Activated CD4-positive, alpha-beta T cell treated with anti-CD3 and anti-CD28 coated beads, Interleukin-2, amount 10 ng/mL, durations not matched to agents 7 days and 5 days (primary cell): ENCODE measurements around the gene MED12L. TPM values are rescaled to one million over a fixed set of nuclear protein-coding genes. Genes with fewer than 3 reads are reported as not detected.
A peak's percentile ranks its signal among the peaks of the same experiment; 100 is the strongest.
"Not testable (repeated sequence)": the region's sequence is repeated elsewhere in the genome, so short reads cannot be mapped to it uniquely, and the experiment has no call there.

Source experiments
- CTCF ChIA-PET: fragments of 350-600 bp; sonication (Branson Sonifier 250); formaldehyde crosslinking; loops from one replicate; lab custom pipeline; 2021; ENCODE audit warnings: antibody characterized with exemption; lab: Charles Lee
- POLR2A ChIA-PET: fragments of 350-600 bp; sonication (Branson Sonifier 250); formaldehyde crosslinking; loops from one replicate; lab custom pipeline; 2021; ENCODE audit warnings: antibody characterized with exemption; lab: Charles Lee
- DNase-seq: peaks from one replicate; pipeline ENCODE4 v3.0.0-alpha.2; 2020
- H3K27ac Mint-ChIP-seq: one replicate; pipeline ENCODE4 v1.8.0; 2021; ENCODE audit warnings: mild to moderate bottlenecking, moderate library complexity, mixed read lengths
- H3K27me3 Mint-ChIP-seq: one replicate; pipeline ENCODE4 v1.8.0; 2021; ENCODE audit warnings: mixed read lengths
- H3K36me3 Mint-ChIP-seq: one replicate; pipeline ENCODE4 v1.8.0; 2021; ENCODE audit warnings: low read depth, mixed read lengths
- H3K4me1 Mint-ChIP-seq: one replicate; pipeline ENCODE4 v1.8.0; 2021; ENCODE audit warnings: mixed read lengths
- H3K4me3 Mint-ChIP-seq: one replicate; pipeline ENCODE4 v1.8.0; 2021; ENCODE audit warnings: mild to moderate bottlenecking, moderate library complexity, mixed read lengths
- H3K9me3 Mint-ChIP-seq: one replicate; pipeline ENCODE4 v1.8.0; 2021; ENCODE audit warnings: mixed read lengths
- total RNA-seq, 2 experiments: library from RNA; stranded (reverse); gene quantifications; one replicate each; pipeline ENCODE4 v1.2.3, GENCODE V29; 2021

MED12L gene
- total RNA-seq, 2 experiments from 2014 or later: 0.35 to 0.92 TPM

GRCh38 chr3:151075869-151076562, 9.4 kb upstream of the MED12L start:
- CTCF ChIA-PET: interaction anchor here (0.6 to 1.4 kb wide), 4 partner anchors 8 to 313 kb away, joined by 3 to 5 read pairs (median 3); partner anchors contain the start of gene SIAH2

GRCh38 chr3:151076626-151077025, 8.8 kb upstream of the MED12L start:
- no peaks in the 10 kb centered on the region for H3K4me1 Mint-ChIP-seq
- H3K36me3 Mint-ChIP-seq: no peaks in the 10 kb centered on the region
- no peaks in the 10 kb centered on the region for H3K9me3 Mint-ChIP-seq
- no peak overlapping the region for H3K27ac Mint-ChIP-seq
- ChIA-PET POLR2A (no interaction called here), CTCF (interaction anchor here (1.0 to 1.4 kb wide), 4 partner anchors 11 to 69 kb away, joined by 3 read pairs; no protein-coding TSS in a partner anchor)
- no peak overlapping the region for H3K4me3 Mint-ChIP-seq
- H3K27me3 Mint-ChIP-seq: peaks cover 17% of the 10 kb centered on the region
- no peak for DNase-seq

More at GRCh38 chr3:151075869-151076562, 9.4 kb upstream of the MED12L start:
- POLR2A ChIA-PET: no interaction called here
- peaks cover 18% of the 10 kb centered on the region for H3K27me3 Mint-ChIP-seq
- H3K4me3 Mint-ChIP-seq: no peak overlapping the region
- no peak for DNase-seq
- H3K9me3 Mint-ChIP-seq: no peaks in the 10 kb centered on the region
- H3K4me1 Mint-ChIP-seq: no peaks in the 10 kb centered on the region
- H3K27ac Mint-ChIP-seq: no peak overlapping the region
- no peaks in the 10 kb centered on the region for H3K36me3 Mint-ChIP-seq

DNA sequence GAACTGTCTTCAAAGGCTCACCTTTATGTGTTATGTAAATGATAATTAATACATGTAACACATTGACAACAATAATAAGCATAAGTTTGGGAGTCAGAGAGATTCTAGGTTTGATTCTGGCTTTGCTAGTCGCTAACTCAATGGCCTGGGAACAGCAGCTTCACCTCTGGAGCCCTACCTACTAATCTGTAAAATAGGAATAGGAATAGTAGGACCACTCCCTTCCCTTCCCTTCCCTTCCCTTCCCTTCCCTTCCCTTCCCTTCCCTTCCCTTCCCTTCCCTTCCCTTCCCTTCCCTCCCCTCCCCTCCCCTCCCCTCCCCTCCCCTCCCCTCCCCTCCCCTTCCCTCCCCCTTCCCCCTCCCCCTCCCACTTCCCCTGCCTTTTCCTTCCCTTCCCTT, 4.4 kb upstream of the MED12L start:
- H3K9me3 Mint-ChIP-seq, POLR2A ChIA-PET, H3K4me3 Mint-ChIP-seq, H3K36me3 Mint-ChIP-seq, DNase-seq, H3K4me1 Mint-ChIP-seq, H3K27ac Mint-ChIP-seq: not testable (repeated sequence)
- CTCF ChIA-PET: interaction anchor here (0.5 to 0.7 kb wide), 2 partner anchors 16 to 444 kb away, joined by 3 to 4 read pairs; no protein-coding TSS in a partner anchor
- H3K27me3 Mint-ChIP-seq: peaks cover 41% of the 10 kb centered on the region

- no peak overlapping the region for H3K27ac Mint-ChIP-seq
- H3K9me3 Mint-ChIP-seq: no peaks in the 10 kb centered on the region
- H3K4me1 Mint-ChIP-seq: peaks cover 10% of the 10 kb centered on the region
- peaks cover 55% of the 10 kb centered on the region for H3K27me3 Mint-ChIP-seq
- ChIA-PET CTCF (interaction anchor here (1.1 to 1.4 kb wide), 2 partner anchors 25 to 50 kb away, joined by 3 read pairs; no protein-coding TSS in a partner anchor), POLR2A (no interaction called here)
- DNase-seq: no peak
- no peaks in the 10 kb centered on the region for H3K36me3 Mint-ChIP-seq
- H3K4me3 Mint-ChIP-seq: no peak overlapping the region
Observed at GRCh38 chr3:151082880-151083838, 2.3 kb upstream of the MED12L start.

DNA sequence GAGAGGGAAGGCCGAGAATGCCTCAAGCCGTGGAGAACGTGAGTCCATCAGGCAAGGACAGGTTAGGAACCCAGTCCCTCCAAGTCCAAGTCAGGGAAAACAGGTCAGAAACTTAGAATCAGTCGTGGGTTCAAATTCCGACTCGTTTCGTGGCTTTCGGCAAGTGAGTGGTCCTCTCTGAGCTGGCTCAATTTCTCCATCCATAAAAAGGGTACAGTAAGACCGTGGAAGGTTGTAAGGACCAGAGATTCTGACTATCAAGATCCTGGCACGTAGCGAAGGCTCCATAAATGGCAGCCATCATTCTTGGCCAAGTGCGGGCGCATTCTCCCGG, 604 bp upstream of the MED12L start:
- Mint-ChIP-seq H3K4me3 (peak overlapping the region; percentile 67), H3K27ac (no peak overlapping the region), H3K9me3 (no peaks in the 10 kb centered on the region), H3K36me3 (no peaks in the 10 kb centered on the region), H3K27me3 (peaks cover 56% of the 10 kb centered on the region), H3K4me1 (peaks cover 10% of the 10 kb centered on the region)
- CTCF ChIA-PET: interaction anchor here (0.6 to 1.2 kb wide), 3 partner anchors 9 to 51 kb away, joined by 3 read pairs; no protein-coding TSS in a partner anchor
- no peak for DNase-seq
- POLR2A ChIA-PET: no interaction called here

DNA sequence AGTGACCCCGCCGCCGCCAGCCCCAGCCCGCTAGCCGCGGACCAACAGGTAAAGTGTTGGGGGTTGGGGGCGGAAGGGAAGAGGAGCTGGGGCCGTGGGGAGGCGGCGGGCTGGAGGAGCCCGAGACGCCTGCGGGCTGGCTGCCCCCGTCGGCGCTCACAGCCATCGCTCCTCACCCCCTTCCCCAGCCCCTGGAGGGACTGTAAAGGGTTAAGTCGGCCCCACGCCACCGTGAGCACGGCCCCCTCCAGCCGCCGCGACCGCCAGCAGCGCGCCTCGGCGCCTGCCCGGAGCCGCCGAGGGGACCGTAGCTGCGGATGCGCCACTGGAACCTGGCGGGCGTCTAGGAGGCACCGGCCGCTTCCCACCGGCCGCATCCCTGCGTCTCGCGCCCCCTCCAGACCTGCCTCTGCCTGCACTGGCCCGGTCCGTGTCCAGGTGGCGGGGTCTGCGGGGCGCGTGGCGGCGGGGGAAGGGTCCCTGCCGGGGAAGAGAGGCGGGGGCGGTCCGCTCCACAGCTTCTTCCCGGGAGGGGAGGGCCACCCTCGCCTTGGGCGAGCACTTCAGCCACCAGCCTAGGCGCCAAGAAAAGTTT, 522 bp downstream of the MED12L start:
- ChIA-PET CTCF (interaction anchor here (0.6 to 2.0 kb wide), 12 partner anchors 11 to 1964 kb away, joined by 3 to 9 read pairs (median 4); partner anchors contain the start of genes ERICH6 and P2RY14), POLR2A (interaction anchor here (0.6 kb wide), 1 partner anchor 191 kb away, joined by 3 read pairs; no protein-coding TSS in a partner anchor)
- Mint-ChIP-seq H3K4me3 (peak overlapping the region; percentile 80), H3K4me1 (peaks cover 10% of the 10 kb centered on the region), H3K36me3 (no peaks in the 10 kb centered on the region), H3K9me3 (no peaks in the 10 kb centered on the region), H3K27ac (no peak overlapping the region), H3K27me3 (peaks cover 54% of the 10 kb centered on the region)
- no peak for DNase-seq

DNA sequence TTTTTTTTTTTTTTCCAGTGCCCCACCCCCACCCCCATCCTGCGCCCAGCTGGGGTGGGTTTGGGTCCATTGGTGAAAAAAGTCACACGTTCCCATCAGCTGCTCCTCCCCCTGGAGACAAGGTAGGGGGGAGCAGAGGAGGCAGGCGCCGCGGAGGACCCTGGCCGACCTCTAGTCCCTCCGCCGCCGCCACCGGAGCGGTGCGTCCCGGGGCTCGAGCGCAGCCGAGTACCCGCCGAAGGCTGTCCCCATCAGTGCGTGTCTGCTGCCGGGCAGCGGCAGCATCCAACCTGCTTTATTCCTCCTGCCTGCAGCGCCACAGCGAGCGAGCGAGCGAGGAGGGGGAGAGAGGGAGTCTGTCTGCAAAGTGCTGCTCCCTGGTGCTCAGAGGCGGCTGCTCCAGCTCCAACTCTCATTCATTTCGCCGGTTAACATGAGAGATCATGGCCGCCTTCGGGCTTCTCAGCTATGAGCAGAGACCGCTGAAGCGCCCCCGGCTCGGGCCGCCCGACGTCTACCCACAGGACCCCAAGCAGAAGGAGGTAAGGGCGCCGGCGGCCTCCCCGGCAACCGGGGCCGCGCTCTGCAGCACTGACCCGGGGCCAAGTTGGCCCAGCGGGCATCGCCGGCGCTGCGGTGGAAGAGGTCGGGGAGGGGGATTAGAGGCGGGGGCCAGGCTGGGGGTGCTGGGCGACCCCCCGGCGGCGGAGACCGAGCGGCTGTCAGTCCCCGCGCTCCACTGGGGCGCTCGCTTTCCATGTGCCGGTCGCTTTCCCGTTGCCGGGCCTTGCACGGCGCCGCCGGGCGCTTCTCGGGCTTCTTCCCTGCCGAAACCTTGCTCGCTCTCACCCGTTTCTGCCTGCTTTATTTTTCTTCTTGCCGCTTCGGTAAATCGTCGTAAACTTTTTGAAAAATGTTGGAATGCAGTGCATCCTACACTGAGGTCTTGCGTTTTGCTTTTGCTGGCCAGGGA, 1.3 kb downstream of the MED12L start:
- ChIA-PET POLR2A (interaction anchor here (0.6 kb wide), 1 partner anchor 192 kb away, joined by 3 read pairs; no protein-coding TSS in a partner anchor), CTCF (interaction anchor here (0.6 to 2.0 kb wide), 13 partner anchors 10 to 1963 kb away, joined by 3 to 9 read pairs (median 4); partner anchors contain the start of genes ERICH6 and P2RY14)

DNA sequence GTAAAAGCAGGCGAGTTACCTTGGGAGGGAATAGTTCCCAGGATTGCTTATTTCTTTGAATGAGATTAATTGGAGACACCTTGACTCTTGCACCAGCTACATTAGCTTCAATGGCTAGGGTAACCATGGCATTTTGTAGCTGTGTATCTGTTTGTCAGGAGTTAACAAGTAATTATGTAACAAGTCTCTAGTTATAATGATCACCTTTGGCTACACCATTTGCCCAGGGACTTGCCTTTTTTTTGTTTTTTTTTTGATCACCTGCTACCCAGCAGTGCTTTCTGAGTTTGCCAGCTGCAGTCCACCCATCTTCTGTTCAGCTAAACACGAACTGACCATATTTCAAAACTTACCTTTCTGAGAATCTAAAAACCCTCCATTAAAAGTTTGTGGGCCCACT, 2.2 kb downstream of the MED12L start:
- ChIA-PET CTCF (interaction anchor here (0.6 to 1.3 kb wide), 2 partner anchors 10 to 585 kb away, joined by 3 read pairs; no protein-coding TSS in a partner anchor), POLR2A (interaction anchor here (0.6 kb wide), 1 partner anchor 176 kb away, joined by 5 read pairs; no protein-coding TSS in a partner anchor)
- Mint-ChIP-seq H3K4me3 (peak overlapping the region; percentile 66), H3K4me1 (peaks cover 10% of the 10 kb centered on the region), H3K9me3 (no peaks in the 10 kb centered on the region), H3K36me3 (no peaks in the 10 kb centered on the region), H3K27me3 (peaks cover 50% of the 10 kb centered on the region), H3K27ac (no peak overlapping the region)
- no peak for DNase-seq

More for the DNA sequence above, 1.3 kb downstream of the MED12L start:
- Mint-ChIP-seq H3K27me3 (peaks cover 54% of the 10 kb centered on the region), H3K36me3 (no peaks in the 10 kb centered on the region), H3K9me3 (no peaks in the 10 kb centered on the region), H3K4me3 (peak overlapping the region; percentile 80), H3K27ac (peak overlapping the region; percentile 41), H3K4me1 (peaks cover 10% of the 10 kb centered on the region)
- peak; percentile 79 for DNase-seq

DNA sequence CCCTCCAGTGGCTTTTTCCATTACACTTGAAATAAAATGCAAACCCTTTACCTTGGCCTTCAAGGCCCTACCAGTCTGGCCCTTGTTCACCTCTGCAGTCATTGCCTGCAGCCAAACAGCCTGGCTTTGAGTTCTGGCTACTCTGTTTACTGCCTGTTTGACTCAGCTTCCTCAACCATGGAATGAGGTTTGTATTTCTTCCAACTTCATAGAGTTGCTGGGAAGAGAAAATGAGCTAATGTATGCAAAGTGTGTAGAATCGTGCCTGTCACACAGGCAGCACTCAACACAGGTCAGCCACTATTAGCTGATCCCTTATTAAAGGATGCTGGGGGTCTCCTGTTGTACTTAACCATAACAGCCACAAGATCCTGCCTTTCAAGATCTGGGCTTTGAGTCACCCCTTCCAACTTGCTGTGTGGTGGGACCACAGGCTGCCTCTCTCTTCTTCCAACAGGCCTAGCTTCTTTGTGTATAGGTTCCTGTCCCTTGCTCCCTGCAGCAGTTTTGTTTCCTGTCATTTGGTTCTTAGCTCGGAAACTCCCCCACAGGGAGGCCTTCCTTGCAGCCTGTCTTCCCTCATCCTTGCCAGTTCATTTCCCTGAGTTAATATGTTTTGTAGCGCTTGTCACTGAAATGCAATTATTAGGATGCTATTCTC, 6.4 kb downstream of the MED12L start:
- DNase-seq: no peak
- ChIA-PET CTCF (interaction anchor here (1.1 to 1.2 kb wide), 2 partner anchors 10 to 148 kb away, joined by 3 read pairs; no protein-coding TSS in a partner anchor), POLR2A (no interaction called here)
- H3K4me3 Mint-ChIP-seq: no peak overlapping the region
- no peak overlapping the region for H3K27ac Mint-ChIP-seq
- H3K9me3 Mint-ChIP-seq: no peaks in the 10 kb centered on the region
- H3K36me3 Mint-ChIP-seq: no peaks in the 10 kb centered on the region
- H3K4me1 Mint-ChIP-seq: peaks cover 3% of the 10 kb centered on the region
- H3K27me3 Mint-ChIP-seq: peaks cover 37% of the 10 kb centered on the region

- POLR2A ChIA-PET: no interaction called here
- CTCF ChIA-PET: no interaction called here
Observed at GRCh38 chr3:151093148-151093547, 7.7 kb downstream of the MED12L start.

DNA sequence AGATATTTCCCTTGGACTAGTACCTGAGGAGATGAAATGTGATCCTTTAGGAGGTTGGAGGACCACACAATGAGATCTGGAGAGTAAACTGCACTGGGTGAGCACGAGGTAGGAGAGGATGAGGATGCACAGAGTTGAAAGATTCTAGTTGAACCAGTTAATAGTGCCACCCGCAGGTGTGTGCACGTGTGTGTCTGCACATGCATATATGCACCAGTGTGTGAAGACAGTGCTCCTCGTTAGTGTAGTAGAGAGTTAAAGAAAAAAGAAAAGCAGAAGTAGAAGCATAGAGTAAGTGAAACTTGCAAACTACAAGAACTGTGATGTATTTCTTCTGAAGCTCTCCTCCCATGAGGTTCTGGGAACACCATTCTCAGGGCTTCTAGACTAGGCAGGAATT, 8.4 kb downstream of the MED12L start:
- POLR2A ChIA-PET: no interaction called here

More at GRCh38 chr3:151093148-151093547, 7.7 kb downstream of the MED12L start:
- DNase-seq: no peak
- H3K9me3 Mint-ChIP-seq: no peaks in the 10 kb centered on the region
- no peaks in the 10 kb centered on the region for H3K36me3 Mint-ChIP-seq
- H3K27ac Mint-ChIP-seq: no peak overlapping the region
- H3K27me3 Mint-ChIP-seq: peaks cover 29% of the 10 kb centered on the region
- no peaks in the 10 kb centered on the region for H3K4me1 Mint-ChIP-seq
- H3K4me3 Mint-ChIP-seq: no peak overlapping the region

More for the DNA sequence above, 8.4 kb downstream of the MED12L start:
- CTCF ChIA-PET: no interaction called here
- Mint-ChIP-seq H3K27me3 (peaks cover 26% of the 10 kb centered on the region), H3K36me3 (no peaks in the 10 kb centered on the region), H3K27ac (no peak overlapping the region), H3K9me3 (no peaks in the 10 kb centered on the region), H3K4me3 (no peak overlapping the region), H3K4me1 (no peaks in the 10 kb centered on the region)
- DNase-seq: no peak
